Pancreas (tissue), 10 donors: ENCODE measurements around the gene CELF4. TPM values are rescaled to one million over a fixed set of nuclear protein-coding genes. Genes with fewer than 3 reads are reported as not detected.
A peak's percentile ranks its signal among the peaks of the same experiment; 100 is the strongest.

Experiments used
- ATAC-seq, 4 donors: fragments of 200-7000 bp; cut with Tn5 transposase; one replicate each; pipeline versions ENCODE4 v1.8.0 to v1.9.1; 2020; ENCODE audit warnings: mild to moderate bottlenecking in 4 of 4, moderate library complexity in 4 of 4
- DNase-seq, 6 donors: peaks; one replicate each; pipeline ENCODE4 v3.0.0-alpha.2; 2020
- FAIRE-seq: peaks from 2 replicates; lab custom pipeline; 2012; peaks lifted over from hg19 to GRCh38; lab: Jason Lieb, UNC
- H3K27ac ChIP-seq, 4 donors: fragments of 200-600 bp; sonication (generic); 1 replicate in 3 of 4; 2 replicates in 1 of 4; pipeline versions ENCODE4 v1.5.0 to v1.8.0; 2020
- H3K27me3 ChIP-seq, 4 donors: fragments of 200-600 bp; one replicate each; pipeline ENCODE4 v1.8.0; 2021
- H3K36me3 ChIP-seq, 3 donors: fragments of 200-600 bp; sonication (generic) in 1 of 3; one replicate each; pipeline versions ENCODE4 v1.5.0 to v1.8.0; 2020 to 2021
- H3K4me1 ChIP-seq, 3 donors: fragments of 200-600 bp; one replicate each; pipeline ENCODE4 v1.8.0; 2021
- H3K4me3 ChIP-seq, 4 donors: fragments of 200-600 bp; sonication (generic) in 2 of 4; one replicate each; pipeline versions ENCODE4 v1.5.0 to v1.8.0; 2020 to 2021
- H3K9me3 ChIP-seq, 4 donors: fragments of 200-600 bp; one replicate each; pipeline ENCODE4 v1.8.0; 2021
- WGBS, 2 donors: extraction: QIAGEN DNeasy Blood & Tissue Kit; methylation state at CpG; one replicate each; pipeline ENCODE4 v1.1.7; 2013; 5-methylcytosine and 5-hydroxymethylcytosine counted together
- intact Hi-C, 3 donors: fragments of 100-400 bp; cut with DNase I; formaldehyde crosslinking; loops; one replicate each; pipeline versions ENCODE4 v1.11.1 to v1.14.2; 2022
- polyA plus RNA-seq, 2 donors: library from polyadenylated mRNA; stranded (reverse); fragments of 200-250 nt; gene quantifications; one replicate each; pipeline ENCODE4 v1.2.3, GENCODE V29; 2013
- total RNA-seq, 6 donors: library from RNA; stranded (reverse); fragmentation: NEBNext Ultra II Directional in 4 of 6; extraction: Animal tissue kit (Norgen Biotek cat#: 25700) in 4 of 6; gene quantifications; one replicate each; pipeline versions ENCODE4 v1.2.1 to v1.2.4, GENCODE V29; 2021 to 2023
- TF ChIP-seq, protein P1 (sequence below), 4 donors: fragments of 200-600 bp; sonication (generic) in 3 of 4; IDR thresholded peaks; one replicate each; pipeline versions ENCODE4 v1.5.0 to v1.8.0; 2021; ENCODE audit warnings: antibody characterized with exemption in 4 of 4
- donor health status: healthy with polysubstance abuse.
- donor health status: DM: no; HTN: no; CAD: no; lungs with moderate emphysema.
- donor health status: DM: no; HTN: no; CAD: no.
- donor health status: control.
- donor health status: control.
- donor health status: Bipolar disorder and iron deficiency.
- donor health status: DM: yes; HTN: yes; CAD: no.
- donor health status: DM: no; HTN: no; CAD: no.
- donor health status: DM: no; HTN: no; CAD: no.
- donor health status: DM: yes; HTN: yes; CAD: no.

CELF4 gene
- total and polyA plus RNA-seq, 8 donors: 1.0 to 10.0 (median 2.8) TPM

DNA sequence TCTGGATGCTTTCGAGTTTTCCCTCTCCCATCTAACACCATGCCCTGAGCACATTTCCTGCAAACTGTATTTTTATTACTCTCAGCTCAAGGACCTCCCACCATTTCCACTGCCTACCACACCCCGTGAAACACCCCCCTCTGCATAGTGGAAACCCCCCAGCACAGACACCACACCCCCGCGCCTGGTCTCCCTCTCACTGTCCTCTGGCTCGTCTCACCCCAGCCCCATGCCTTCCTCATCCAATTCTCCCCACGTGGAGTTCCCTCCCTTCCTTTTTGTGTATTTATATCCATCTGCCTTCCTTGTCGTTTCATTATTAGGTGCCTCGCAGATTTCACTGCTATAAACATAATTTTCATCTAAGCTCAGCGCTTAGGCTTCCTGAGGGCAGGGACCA, 307.5 kb downstream of the CELF4 start:
- H3K4me1 ChIP-seq: no peaks in the 10 kb centered on the region
- ATAC-seq (no peak), DNase-seq (peak in 1 of 6 donors; percentile 8), FAIRE-seq (no peak)
- no peaks in the 10 kb centered on the region for H3K27me3 ChIP-seq
- H3K4me3 ChIP-seq: no peak overlapping the region
- WGBS, 2 donors: 45 to 57% methylated on average over 9 of the region's 9 CpGs
- no peak overlapping the region for H3K27ac ChIP-seq
- no peaks in the 10 kb centered on the region for H3K36me3 ChIP-seq
- intact Hi-C loops: no loop called here
- TF ChIP-seq, protein P1, sequence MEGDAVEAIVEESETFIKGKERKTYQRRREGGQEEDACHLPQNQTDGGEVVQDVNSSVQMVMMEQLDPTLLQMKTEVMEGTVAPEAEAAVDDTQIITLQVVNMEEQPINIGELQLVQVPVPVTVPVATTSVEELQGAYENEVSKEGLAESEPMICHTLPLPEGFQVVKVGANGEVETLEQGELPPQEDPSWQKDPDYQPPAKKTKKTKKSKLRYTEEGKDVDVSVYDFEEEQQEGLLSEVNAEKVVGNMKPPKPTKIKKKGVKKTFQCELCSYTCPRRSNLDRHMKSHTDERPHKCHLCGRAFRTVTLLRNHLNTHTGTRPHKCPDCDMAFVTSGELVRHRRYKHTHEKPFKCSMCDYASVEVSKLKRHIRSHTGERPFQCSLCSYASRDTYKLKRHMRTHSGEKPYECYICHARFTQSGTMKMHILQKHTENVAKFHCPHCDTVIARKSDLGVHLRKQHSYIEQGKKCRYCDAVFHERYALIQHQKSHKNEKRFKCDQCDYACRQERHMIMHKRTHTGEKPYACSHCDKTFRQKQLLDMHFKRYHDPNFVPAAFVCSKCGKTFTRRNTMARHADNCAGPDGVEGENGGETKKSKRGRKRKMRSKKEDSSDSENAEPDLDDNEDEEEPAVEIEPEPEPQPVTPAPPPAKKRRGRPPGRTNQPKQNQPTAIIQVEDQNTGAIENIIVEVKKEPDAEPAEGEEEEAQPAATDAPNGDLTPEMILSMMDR (IDR thresholded peaks at IDR 0.05): no peak
- no peaks in the 10 kb centered on the region for H3K9me3 ChIP-seq

DNA sequence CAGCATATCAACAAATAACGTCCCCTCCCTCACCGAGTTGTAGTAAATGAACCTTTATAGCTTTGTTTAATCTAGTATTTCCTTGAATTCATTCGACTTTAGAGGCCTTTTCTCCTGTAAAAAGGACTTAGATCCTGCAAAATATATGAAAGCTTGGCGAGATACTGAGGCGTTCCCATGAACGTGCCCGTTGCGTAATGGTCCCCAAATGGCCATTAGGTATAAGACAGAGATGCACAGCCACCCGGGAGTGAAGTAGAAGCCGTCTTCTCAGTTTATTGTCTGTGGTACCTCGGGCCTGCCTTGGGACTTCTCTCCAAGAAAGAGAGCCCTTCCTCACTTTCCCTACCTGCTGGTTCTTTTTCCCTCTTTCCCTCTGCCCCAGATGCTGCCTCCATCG, 310.6 kb downstream of the CELF4 start:
- FAIRE-seq (no peak), DNase-seq (peak in 1 of 6 donors; percentile 17), ATAC-seq (no peak)
- intact Hi-C loops: no loop called here
- Histone ChIP-seq H3K27me3 (no peaks in the 10 kb centered on the region), H3K4me3 (no peak overlapping the region), H3K27ac (no peak overlapping the region), H3K4me1 (no peaks in the 10 kb centered on the region), H3K9me3 (no peaks in the 10 kb centered on the region), H3K36me3 (no peaks in the 10 kb centered on the region)
- TF ChIP-seq, protein P1 (IDR thresholded peaks at IDR 0.05): no peak
- 84% methylated on average over 12 of the region's 12 CpGs for WGBS, 2 donors

DNA sequence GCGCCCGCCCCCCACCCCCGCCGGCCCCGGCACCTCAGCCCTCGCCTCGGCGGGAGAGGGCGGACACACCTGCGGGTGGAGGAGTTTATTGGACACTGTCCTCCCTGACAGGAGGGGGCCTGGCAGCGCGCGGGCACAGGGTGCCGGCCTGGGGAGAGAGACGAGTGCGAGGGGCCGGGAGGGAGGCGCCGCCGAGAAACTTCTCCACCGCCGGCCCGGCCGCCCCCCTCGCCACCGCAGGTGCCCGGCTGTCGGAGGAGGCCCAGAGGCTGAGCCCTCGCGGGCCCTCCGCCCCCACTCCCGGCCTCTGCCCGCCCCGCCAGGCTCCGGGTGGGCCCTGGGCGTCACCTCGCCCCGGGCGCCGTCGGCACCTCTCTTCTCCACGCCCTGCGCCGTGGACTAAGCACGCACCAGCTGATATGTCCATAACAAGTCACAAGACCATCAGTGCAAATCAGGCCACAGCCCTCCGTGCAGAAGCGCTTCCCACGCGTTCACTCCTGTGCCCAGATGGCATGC, 311.3 kb downstream of the CELF4 start:
- peak overlapping the region in 2 of 4 donors; percentile 10 to 48 for H3K27ac ChIP-seq
- no peaks in the 10 kb centered on the region for H3K36me3 ChIP-seq
- H3K4me1 ChIP-seq: no peaks in the 10 kb centered on the region
- H3K27me3 ChIP-seq: no peaks in the 10 kb centered on the region
- DNase-seq (peak in 5 of 6 donors; percentile 22 to 70 (median 25)), ATAC-seq (peak; percentile 20 to 70 (median 28)), FAIRE-seq (no peak)
- peak overlapping the region; percentile 31 to 56 (median 42) for H3K4me3 ChIP-seq
- H3K9me3 ChIP-seq: no peaks in the 10 kb centered on the region
- TF ChIP-seq, protein P1 (IDR thresholded peaks at IDR 0.05): no peak
- WGBS, 2 donors: 5 to 6% methylated on average over 26 to 49 of the region's 49 CpGs
- intact Hi-C loops: no loop called here

DNA sequence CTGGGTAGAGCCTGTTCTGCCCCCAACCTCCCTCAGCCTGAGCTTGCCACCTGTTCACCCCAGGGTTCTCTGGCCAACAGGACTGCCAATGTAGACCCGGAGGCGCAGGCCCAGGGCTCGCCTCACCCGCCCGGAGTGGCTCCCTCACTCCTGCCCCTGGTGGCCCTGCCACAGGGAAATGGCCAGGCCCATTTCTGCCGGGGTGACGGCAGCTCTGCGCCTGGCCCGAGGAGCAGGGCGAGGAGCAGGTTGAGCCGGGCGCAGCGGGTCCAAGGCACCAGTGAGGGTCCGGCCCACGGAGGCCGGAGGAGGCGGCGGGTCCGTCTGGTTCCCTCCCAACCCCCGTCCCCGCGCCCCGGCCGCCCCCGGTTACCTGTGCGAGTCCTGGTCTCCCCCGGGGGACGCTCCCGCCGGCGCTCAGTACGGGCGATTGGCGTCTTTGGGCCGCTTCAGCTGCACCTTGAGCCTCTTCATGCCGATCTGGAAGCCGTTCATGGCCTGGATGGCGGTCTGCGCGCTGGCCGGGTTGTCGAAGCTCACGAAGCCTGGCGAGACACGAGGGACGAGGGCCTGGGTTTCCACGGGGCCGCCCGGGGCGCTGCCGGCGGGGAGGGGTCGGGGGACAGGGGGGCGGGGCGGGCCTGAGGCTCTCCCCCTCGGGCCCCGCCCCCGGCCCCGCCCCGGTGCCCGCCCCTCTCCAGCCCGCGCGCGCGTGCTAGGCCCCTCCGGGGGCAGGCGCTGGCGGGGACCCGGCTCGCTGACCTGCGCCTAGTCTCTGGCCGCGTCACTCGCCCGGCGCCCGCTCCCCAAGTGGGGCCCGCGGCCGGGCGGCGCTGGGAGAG, 312.0 kb downstream of the CELF4 start:
- ATAC-seq (peak; percentile 83 to 88 (median 86)), FAIRE-seq (no peak), DNase-seq (peak; percentile 53 to 86 (median 72))
- 9 to 12% methylated on average over 52 to 82 of the region's 83 CpGs for WGBS, 2 donors
- peak overlapping the region; percentile 31 to 56 (median 42) for H3K4me3 ChIP-seq
- no peaks in the 10 kb centered on the region for H3K27me3 ChIP-seq
- H3K36me3 ChIP-seq: no peaks in the 10 kb centered on the region
- H3K4me1 ChIP-seq: no peaks in the 10 kb centered on the region
- H3K27ac ChIP-seq: peak overlapping the region in 2 of 4 donors; percentile 26 to 48
- intact Hi-C loops: no loop called here
- no peaks in the 10 kb centered on the region for H3K9me3 ChIP-seq
- TF ChIP-seq, protein P1 (IDR thresholded peaks at IDR 0.05): no peak
